Measurements from ENCODE around the gene LCN6. TPM values are rescaled to one million over a fixed set of nuclear protein-coding genes. Genes with fewer than 3 reads are reported as not detected.

The LCN6 gene
- total and polyA plus RNA-seq, 9 of the 15 experiments (the other 6 are each of a cell fraction or from before 2014, with no cell fraction given) = 0.10 to 0.45 (median 0.37) TPM; not detected in 5

GRCh38 chr9:136784997-136785361 lies 36.7 kb upstream of the LCN6 start (continued):
- no peak for TF ChIP-seq XRCC4 (IDR thresholded peaks at IDR 0.05; ENCODE audit: extremely low read depth, insufficient read depth, insufficient read length)
- no peak for TF ChIP-seq ZHX1 (conservative IDR thresholded peaks at IDR 0.05; ENCODE audit: low read length)
- TF ChIP-seq ZBTB40 (IDR thresholded peaks at IDR 0.05) = 0 out of 2 replicates have a peak, but pooled peaks have one; percentile 38
- TF ChIP-seq ZBTB40 (CRISPR knock-in tag; IDR thresholded peaks at IDR 0.05) = no peak
- TF ChIP-seq JUND (IDR thresholded peaks at IDR 0.05; ENCODE audit: borderline replicate concordance, low read depth, low read length) = peak; percentile 94
- peak; percentile 95; the same call in 2 of the 3 replicates for TF ChIP-seq JUND (tag; IDR thresholded peaks at IDR 0.05; ENCODE audit: borderline replicate concordance, low read depth, low read length)
- TF ChIP-seq NCOA2 (IDR thresholded peaks at IDR 0.05; ENCODE audit: partially characterized antibody in 2 of 2) = no peak
- TF ChIP-seq ARID3A (IDR thresholded peaks at IDR 0.05; ENCODE audit: borderline replicate concordance, low read depth, low read length) = no peak
- TF ChIP-seq EP400 (IDR thresholded peaks at IDR 0.05) = no peak
- no peak for TF ChIP-seq PHF21A (IDR thresholded peaks at IDR 0.05; ENCODE audit: borderline replicate concordance, low read depth)
- no peak for TF ChIP-seq ZNF561 (CRISPR knock-in tag; conservative IDR thresholded peaks at IDR 0.05)
- TF ChIP-seq ZNF3 (CRISPR knock-in tag; IDR thresholded peaks at IDR 0.05) = no peak
- TF ChIP-seq GABPB2 (CRISPR knock-in tag; conservative IDR thresholded peaks at IDR 0.05) = no peak
- TF ChIP-seq TCF15 (CRISPR knock-in tag; IDR thresholded peaks at IDR 0.05) = no peak
- TF ChIP-seq ZBTB17 (CRISPR knock-in tag; IDR thresholded peaks at IDR 0.05) = no peak

Measured in K562 (cell line).